GM13977 (cell line): ENCODE results near the gene CFAP119.

ENCODE experiments used
- DNase-seq: peaks from one replicate; pipeline ENCODE4 v3.0.0; 2012; ENCODE audit warnings: low spot score
- CTCF ChIP-seq: IDR thresholded peaks from 2 replicates; pipeline ENCODE4 v1.5.1; 2012; ENCODE audit warnings: mild to moderate bottlenecking, control low read depth; ENCODE audit not compliant: insufficient read depth; ENCODE audit errors: extremely low read depth, missing control alignments
- in situ Hi-C: fragments of 300-500 bp; cut with MboI; formaldehyde crosslinking; loops from one replicate; pipeline ENCODE4 v1.12.0; 2022; ENCODE audit warnings: low sequenced_read_pairs, low pct_unique_long_range_greater_than_20kb, mixed read lengths, inconsistent platforms; ENCODE audit not compliant: unreplicated experiment

Gene CFAP119

DNA sequence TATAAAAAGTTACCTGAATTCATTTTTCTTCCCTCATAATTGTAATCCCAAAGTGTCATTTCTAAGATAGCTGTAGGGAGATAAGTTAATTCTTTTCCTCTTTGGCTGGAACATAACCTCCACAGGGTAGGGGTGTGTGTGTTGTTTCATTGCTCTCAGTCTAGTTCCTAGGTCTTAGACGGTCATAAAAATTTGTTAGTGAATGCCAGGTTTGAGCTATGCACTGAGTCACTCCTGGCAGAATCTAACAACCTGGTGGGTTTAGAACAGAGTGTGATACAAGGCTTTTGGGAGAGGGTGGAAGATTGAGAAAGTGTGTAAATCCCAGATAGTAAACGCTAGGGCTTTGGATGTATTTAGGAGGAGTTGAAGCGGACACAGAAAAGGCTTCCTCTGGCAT, 14.5 kb downstream of the CFAP119 start:
- TF ChIP-seq CTCF: no peak
- in situ Hi-C loops: no loop called here
- no peak for DNase-seq

- no peak for DNase-seq
- no peak for TF ChIP-seq CTCF
- in situ Hi-C loops: no loop called here
Measured at GRCh38 chr16:30746638-30747175, 15.2 kb downstream of the CFAP119 start.

- no peak for DNase-seq
- in situ Hi-C loops: no loop called here
- TF ChIP-seq CTCF: no peak
Measured at GRCh38 chr16:30745082-30745481, 16.8 kb downstream of the CFAP119 start.

DNA sequence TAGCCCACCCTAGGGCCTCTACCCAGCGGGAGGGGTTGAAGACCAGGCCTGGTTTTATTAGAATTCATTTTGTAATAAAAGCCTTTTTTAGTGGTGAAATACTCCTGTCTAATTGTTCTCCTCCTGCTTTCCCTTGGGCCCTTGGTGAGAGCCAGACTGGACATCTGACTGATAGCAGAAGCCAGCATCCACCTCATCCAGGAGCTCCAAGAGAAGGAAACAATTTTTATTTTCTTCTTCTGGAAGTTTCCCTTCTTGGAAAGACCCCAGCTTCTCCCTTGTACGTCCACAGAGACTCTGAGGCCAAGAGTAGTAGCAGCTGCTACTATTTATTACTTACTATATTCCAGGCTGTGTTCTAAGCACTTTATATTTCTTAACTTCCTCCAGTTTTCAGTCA, 17.7 kb downstream of the CFAP119 start:
- DNase-seq: no peak
- TF ChIP-seq CTCF: no peak
- in situ Hi-C loops: no loop called here

DNA sequence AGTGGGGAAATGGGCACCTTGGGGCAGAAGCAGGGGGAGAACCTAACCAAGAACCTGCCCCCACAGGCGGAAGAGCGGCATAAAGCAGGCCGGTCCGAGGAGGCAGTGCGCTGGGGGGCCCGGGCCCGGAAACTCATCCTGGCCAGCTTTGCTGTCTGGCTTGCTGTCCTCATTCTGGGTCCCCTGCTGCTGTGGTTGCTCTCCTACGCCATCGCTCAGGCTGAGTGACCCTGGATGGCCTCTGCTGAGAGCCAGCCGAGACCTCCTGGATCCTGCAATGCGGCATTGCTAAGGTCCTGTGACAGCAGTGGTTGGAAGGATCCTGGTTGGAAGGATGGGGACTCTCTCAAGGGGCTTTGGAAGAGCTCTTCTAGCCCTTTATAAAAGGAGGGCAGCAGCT, 18.1 kb downstream of the CFAP119 start:
- in situ Hi-C loops: no loop called here
- no peak for TF ChIP-seq CTCF
- DNase-seq: no peak

DNA sequence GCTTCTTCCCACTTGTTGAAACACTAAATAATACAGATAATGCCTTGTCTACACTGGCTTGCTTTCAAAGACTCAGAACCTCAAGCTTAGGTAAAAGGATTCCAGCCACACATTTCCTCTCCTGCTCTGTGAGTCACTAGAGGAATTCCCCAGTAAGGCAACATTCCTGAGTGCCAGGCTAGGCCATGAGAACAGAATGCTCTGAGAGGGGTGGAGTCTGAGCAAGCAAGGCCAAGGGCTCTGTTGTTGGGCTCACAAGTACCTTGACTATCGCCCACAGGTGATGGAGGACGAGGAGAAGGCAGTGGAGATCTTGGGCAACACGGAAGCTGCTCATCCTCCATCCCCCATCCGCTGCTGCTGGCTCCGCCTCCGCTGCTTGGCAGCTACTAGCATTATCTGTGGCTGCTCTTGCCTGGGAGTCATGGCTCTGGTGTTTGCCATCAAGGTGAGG, 20.4 kb downstream of the CFAP119 start:
- TF ChIP-seq CTCF: no peak

More for the DNA sequence above, 20.4 kb downstream of the CFAP119 start:
- no peak for DNase-seq
- in situ Hi-C loops: no loop called here
